Liver (tissue), 3 donors: ENCODE results near the gene VAC14.

Experiments used
- ATF3 ChIP-seq: IDR thresholded peaks from 2 replicates; pipeline ENCODE4 v1.6.1; 2016; ENCODE audit warnings: antibody characterized with exemption
- CTCF ChIP-seq: fragments of 150-350 bp; IDR thresholded peaks from 2 replicates; pipeline ENCODE4 v1.5.1; 2017; ENCODE audit warnings: improper control_type of control experiment, low read depth, low read length; ENCODE audit not compliant: missing input control
- FOXA2 ChIP-seq: IDR thresholded peaks from 2 replicates; pipeline ENCODE4 v1.6.1; 2016; ENCODE audit warnings: antibody characterized with exemption
- JUND ChIP-seq, 2 donors: IDR thresholded peaks; 2 replicates each; pipeline ENCODE4 v1.6.1; 2016; ENCODE audit warnings: antibody characterized with exemption in 2 of 2
- RAD21 ChIP-seq, 2 donors: IDR thresholded peaks; 2 replicates each; pipeline ENCODE4 v1.6.1; 2016; ENCODE audit warnings: antibody characterized with exemption in 2 of 2, mild to moderate bottlenecking in 2 of 2
- SP1 ChIP-seq: IDR thresholded peaks from 2 replicates; pipeline ENCODE4 v1.6.1; 2018; ENCODE audit warnings: antibody characterized with exemption, mild to moderate bottlenecking
- TAF1 ChIP-seq: conservative IDR thresholded peaks from 2 replicates; pipeline ENCODE4 v1.6.1; 2016; ENCODE audit warnings: antibody characterized with exemption, mild to moderate bottlenecking
- YY1 ChIP-seq: IDR thresholded peaks from 2 replicates; pipeline ENCODE4 v1.6.1; 2016; ENCODE audit warnings: antibody characterized with exemption, mild to moderate bottlenecking
- TF ChIP-seq, protein P1 (sequence below): IDR thresholded peaks from 2 replicates; pipeline ENCODE4 v1.6.1; 2016; ENCODE audit warnings: antibody characterized with exemption
- TF ChIP-seq, protein P2 (sequence below): IDR thresholded peaks from 2 replicates; pipeline ENCODE4 v1.6.1; 2016; ENCODE audit warnings: antibody characterized with exemption, mild to moderate bottlenecking
- donor health status: healthy.
- donor health status: healthy.

- no peak for TF ChIP-seq RAD21 (IDR thresholded peaks at IDR 0.05)
- TF ChIP-seq CTCF = no peak
- no peak for TF ChIP-seq ATF3
- TF ChIP-seq, protein P1, sequence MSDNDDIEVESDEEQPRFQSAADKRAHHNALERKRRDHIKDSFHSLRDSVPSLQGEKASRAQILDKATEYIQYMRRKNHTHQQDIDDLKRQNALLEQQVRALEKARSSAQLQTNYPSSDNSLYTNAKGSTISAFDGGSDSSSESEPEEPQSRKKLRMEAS = no peak
- no peak for TF ChIP-seq FOXA2
- no peak for TF ChIP-seq SP1
- no peak for TF ChIP-seq YY1
- TF ChIP-seq, protein P2, sequence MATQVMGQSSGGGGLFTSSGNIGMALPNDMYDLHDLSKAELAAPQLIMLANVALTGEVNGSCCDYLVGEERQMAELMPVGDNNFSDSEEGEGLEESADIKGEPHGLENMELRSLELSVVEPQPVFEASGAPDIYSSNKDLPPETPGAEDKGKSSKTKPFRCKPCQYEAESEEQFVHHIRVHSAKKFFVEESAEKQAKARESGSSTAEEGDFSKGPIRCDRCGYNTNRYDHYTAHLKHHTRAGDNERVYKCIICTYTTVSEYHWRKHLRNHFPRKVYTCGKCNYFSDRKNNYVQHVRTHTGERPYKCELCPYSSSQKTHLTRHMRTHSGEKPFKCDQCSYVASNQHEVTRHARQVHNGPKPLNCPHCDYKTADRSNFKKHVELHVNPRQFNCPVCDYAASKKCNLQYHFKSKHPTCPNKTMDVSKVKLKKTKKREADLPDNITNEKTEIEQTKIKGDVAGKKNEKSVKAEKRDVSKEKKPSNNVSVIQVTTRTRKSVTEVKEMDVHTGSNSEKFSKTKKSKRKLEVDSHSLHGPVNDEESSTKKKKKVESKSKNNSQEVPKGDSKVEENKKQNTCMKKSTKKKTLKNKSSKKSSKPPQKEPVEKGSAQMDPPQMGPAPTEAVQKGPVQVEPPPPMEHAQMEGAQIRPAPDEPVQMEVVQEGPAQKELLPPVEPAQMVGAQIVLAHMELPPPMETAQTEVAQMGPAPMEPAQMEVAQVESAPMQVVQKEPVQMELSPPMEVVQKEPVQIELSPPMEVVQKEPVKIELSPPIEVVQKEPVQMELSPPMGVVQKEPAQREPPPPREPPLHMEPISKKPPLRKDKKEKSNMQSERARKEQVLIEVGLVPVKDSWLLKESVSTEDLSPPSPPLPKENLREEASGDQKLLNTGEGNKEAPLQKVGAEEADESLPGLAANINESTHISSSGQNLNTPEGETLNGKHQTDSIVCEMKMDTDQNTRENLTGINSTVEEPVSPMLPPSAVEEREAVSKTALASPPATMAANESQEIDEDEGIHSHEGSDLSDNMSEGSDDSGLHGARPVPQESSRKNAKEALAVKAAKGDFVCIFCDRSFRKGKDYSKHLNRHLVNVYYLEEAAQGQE = no peak
- no peak for TF ChIP-seq JUND (IDR thresholded peaks at IDR 0.05)
- TF ChIP-seq TAF1 = no peak
These were observed 32.8 kb downstream of the VAC14 start for GRCh38 chr16:70768203-70768580.
